Head of caudate nucleus (tissue), 42 donors: ENCODE data around the gene DUS2.
A peak's percentile ranks its signal among the peaks of the same experiment; 100 is the strongest.
"Not testable (repeated sequence)": the region's sequence is repeated elsewhere in the genome, so short reads cannot be mapped to it uniquely, and the experiment has no call there.

ENCODE experiments used
- DNase-seq, 42 donors: peaks; one replicate each; pipeline versions ENCODE4 v3.0.0 to v3.0.0-alpha.2; 2020 to 2021; ENCODE audit warnings: mixed read lengths in 7 of 42
- intact Hi-C: fragments of 100-400 bp; cut with DNase I; formaldehyde crosslinking; loops from one replicate; pipeline ENCODE4 v1.15.0; 2022

The DUS2 gene

GRCh38 chr16:67996666-67997065 is 26.4 kb upstream of the DUS2 start:
- intact Hi-C loops = no loop called here
- no peak for DNase-seq

GRCh38 chr16:67998231-67998778 is 24.8 kb upstream of the DUS2 start:
- intact Hi-C loops, DNase-seq: not testable (repeated sequence)

GRCh38 chr16:67998779-67999688 is 24.1 kb upstream of the DUS2 start, which contains the start of gene DPEP2:
Gene DPEP2 (minus strand): TSS chr16:67999484. CDS start chr16:67993212, 6,272 bp downstream.
- peak in 11 of 42 donors; percentile 8 to 46 (median 38) for DNase-seq

GRCh38 chr16:67999985-68000384 is 23.1 kb upstream of the DUS2 start:
- intact Hi-C loops = no loop called here
- DNase-seq = no peak

More at GRCh38 chr16:67998779-67999688, 24.1 kb upstream of the DUS2 start, which contains the start of gene DPEP2:
- intact Hi-C loops = not testable (repeated sequence)

GRCh38 chr16:68000450-68000849 is 22.6 kb upstream of the DUS2 start:
- DNase-seq = no peak

GRCh38 chr16:68003031-68003430 is 20.1 kb upstream of the DUS2 start:
- no peak for DNase-seq
- intact Hi-C loops = no loop called here

More at GRCh38 chr16:68000450-68000849, 22.6 kb upstream of the DUS2 start:
- intact Hi-C loops = no loop called here

GRCh38 chr16:68005211-68005610 is 17.9 kb upstream of the DUS2 start:
- intact Hi-C loops = no loop called here

GRCh38 chr16:68005786-68006286 is 17.2 kb upstream of the DUS2 start:
- DNase-seq = peak in 11 of 42 donors; percentile 7 to 53 (median 19)
- intact Hi-C loops = no loop called here

More at GRCh38 chr16:68005211-68005610, 17.9 kb upstream of the DUS2 start:
- DNase-seq = no peak

GRCh38 chr16:68009157-68009735 is 13.8 kb upstream of the DUS2 start:
- DNase-seq = no peak
- intact Hi-C loops = no loop called here

GRCh38 chr16:68009872-68010271 is 13.2 kb upstream of the DUS2 start:
- intact Hi-C loops, DNase-seq: not testable (repeated sequence)

- intact Hi-C loops = no loop called here
- DNase-seq = no peak
Measured at GRCh38 chr16:68013440-68013839, 9.6 kb upstream of the DUS2 start.

GRCh38 chr16:68015681-68016080 is 7.4 kb upstream of the DUS2 start, which contains the start of gene DPEP2NB:
Gene DPEP2NB (minus strand): TSS chr16:68015911. CDS start chr16:68015770, 141 bp downstream.
- intact Hi-C loops = no loop called here
- DNase-seq = no peak

- no peak for DNase-seq
- intact Hi-C loops = no loop called here
Measured at GRCh38 chr16:68019167-68019680, 3.9 kb upstream of the DUS2 start.

GRCh38 chr16:68021490-68021889 is 1.6 kb upstream of the DUS2 start:
- intact Hi-C loops = no loop called here
- DNase-seq = no peak

- DNase-seq = peak in 7 of 42 donors; percentile 10 to 39 (median 17)
- intact Hi-C loops = no loop called here
Measured at GRCh38 chr16:68022278-68022727, 781 bp upstream of the DUS2 start.

- intact Hi-C loops = no loop called here
- DNase-seq = no peak
Measured at GRCh38 chr16:68028996-68029395, 5.9 kb downstream of the DUS2 start.

GRCh38 chr16:68030108-68030507 is 7.0 kb downstream of the DUS2 start:
- intact Hi-C loops = loop anchor here (10.0 kb wide), 1 partner anchor 215 kb away; no protein-coding TSS in a partner anchor
- DNase-seq = not testable (repeated sequence)

- DNase-seq = peak in 12 of 42 donors; percentile 7 to 56 (median 26)
- intact Hi-C loops = loop anchor here (10.0 kb wide), 1 partner anchor 217 kb away; no protein-coding TSS in a partner anchor
Measured at GRCh38 chr16:68031951-68032350, 8.9 kb downstream of the DUS2 start.

GRCh38 chr16:68033101-68033500 is 10.0 kb downstream of the DUS2 start:
- intact Hi-C loops = loop anchor here (10.0 kb wide), 1 partner anchor 218 kb away; no protein-coding TSS in a partner anchor
- DNase-seq = no peak
